ENCODE data around the gene PCCA. TPM values are rescaled to one million over a fixed set of nuclear protein-coding genes. Genes with fewer than 3 reads are reported as not detected.

The PCCA gene
- total and polyA plus RNA-seq, 2 donors (not counting 1 experiment from before 2014, with no cell fraction given): 11.2 to 73.0 TPM

DNA sequence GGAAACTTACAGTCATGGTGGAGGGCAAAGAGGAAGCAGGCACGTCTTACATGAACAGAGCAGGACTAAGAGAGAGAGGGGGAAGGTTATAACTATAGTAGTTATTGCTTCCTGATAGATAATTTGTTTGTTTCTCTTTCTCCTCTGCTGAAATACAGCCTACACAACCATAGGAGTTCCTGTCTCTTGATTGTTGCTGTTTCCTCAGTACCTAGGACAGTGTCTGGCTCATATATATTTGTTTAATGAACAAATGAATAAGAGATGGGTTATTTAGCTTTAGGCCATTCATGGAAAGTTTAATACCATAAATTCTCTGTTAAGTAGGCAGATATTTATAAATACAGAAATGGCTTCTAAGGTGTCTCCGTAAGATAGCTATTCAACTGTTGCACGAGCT, 95.2 kb downstream of the PCCA start:
- H3K4me2 ChIP-seq (ENCODE audit: extremely low read depth, insufficient read depth, low read length): no peak overlapping the region
- no peaks in the 10 kb centered on the region for H3K36me3 ChIP-seq (ENCODE audit: control insufficient read depth, insufficient read depth, low read length)
- TF ChIP-seq, protein P1, sequence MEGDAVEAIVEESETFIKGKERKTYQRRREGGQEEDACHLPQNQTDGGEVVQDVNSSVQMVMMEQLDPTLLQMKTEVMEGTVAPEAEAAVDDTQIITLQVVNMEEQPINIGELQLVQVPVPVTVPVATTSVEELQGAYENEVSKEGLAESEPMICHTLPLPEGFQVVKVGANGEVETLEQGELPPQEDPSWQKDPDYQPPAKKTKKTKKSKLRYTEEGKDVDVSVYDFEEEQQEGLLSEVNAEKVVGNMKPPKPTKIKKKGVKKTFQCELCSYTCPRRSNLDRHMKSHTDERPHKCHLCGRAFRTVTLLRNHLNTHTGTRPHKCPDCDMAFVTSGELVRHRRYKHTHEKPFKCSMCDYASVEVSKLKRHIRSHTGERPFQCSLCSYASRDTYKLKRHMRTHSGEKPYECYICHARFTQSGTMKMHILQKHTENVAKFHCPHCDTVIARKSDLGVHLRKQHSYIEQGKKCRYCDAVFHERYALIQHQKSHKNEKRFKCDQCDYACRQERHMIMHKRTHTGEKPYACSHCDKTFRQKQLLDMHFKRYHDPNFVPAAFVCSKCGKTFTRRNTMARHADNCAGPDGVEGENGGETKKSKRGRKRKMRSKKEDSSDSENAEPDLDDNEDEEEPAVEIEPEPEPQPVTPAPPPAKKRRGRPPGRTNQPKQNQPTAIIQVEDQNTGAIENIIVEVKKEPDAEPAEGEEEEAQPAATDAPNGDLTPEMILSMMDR (conservative IDR thresholded peaks at IDR 0.05 in 1 of 2, IDR thresholded peaks at IDR 0.05 in 1 of 2; ENCODE audit: low read depth in 1 of 2, low read length in 2 of 2): no peak
- TF ChIP-seq EZH2 (IDR thresholded peaks at IDR 0.05; ENCODE audit: low read length, missing control alignments): no peak
- no peaks in the 10 kb centered on the region for H4K20me1 ChIP-seq (ENCODE audit: control insufficient read depth, extremely low read depth, insufficient read depth, low read length)
- H3K27ac ChIP-seq (ENCODE audit: insufficient read depth, low read length): no peak overlapping the region
- H3K4me1 ChIP-seq (ENCODE audit: control insufficient read depth, extremely low read depth, insufficient read depth, low read length): no peaks in the 10 kb centered on the region
- H3K9ac ChIP-seq (ENCODE audit: insufficient read depth, low read length): no peak overlapping the region
- H3K27me3 ChIP-seq (ENCODE audit: control insufficient read depth, insufficient read depth, low read length): no peaks in the 10 kb centered on the region
- no peaks in the 10 kb centered on the region for H3K9me3 ChIP-seq (ENCODE audit: control insufficient read depth, insufficient read depth, low read depth, low read length)
- DNase-seq (ENCODE audit: low read depth in 2 of 2): no peak
- H2AFZ ChIP-seq (ENCODE audit: low read length): no peak overlapping the region
- no peaks in the 10 kb centered on the region for H3K79me2 ChIP-seq (ENCODE audit: control insufficient read depth, insufficient read depth, low read length)
- no peak overlapping the region for H3K4me3 ChIP-seq (replicated peaks in 1 of 4; ENCODE audit: control extremely low read depth in 1 of 4, insufficient read depth in 1 of 4, low read depth in 3 of 4, low read length in 4 of 4)

DNA sequence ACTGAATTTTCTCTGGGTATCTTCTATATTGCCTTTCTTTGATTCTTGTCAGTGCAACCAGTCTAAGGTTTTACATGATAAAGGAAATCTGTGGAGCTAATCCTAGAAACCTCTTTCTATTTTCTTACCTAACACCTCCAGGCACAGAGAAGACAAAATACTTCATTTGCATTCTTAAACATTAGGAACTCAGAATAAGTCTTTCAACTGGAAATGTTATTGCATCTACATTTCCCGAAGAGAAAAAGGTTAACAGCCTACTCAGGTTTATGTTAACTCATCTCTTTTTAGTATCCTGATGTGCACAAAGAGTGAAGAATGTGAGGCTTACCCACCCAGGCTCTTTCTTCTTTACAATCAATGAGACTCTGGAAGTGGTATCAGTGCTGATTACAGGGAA, 106.7 kb downstream of the PCCA start:
- Histone ChIP-seq H3K4me3 (replicated peaks in 1 of 4; ENCODE audit: control extremely low read depth in 1 of 4, insufficient read depth in 1 of 4, low read depth in 3 of 4, low read length in 4 of 4) (no peak overlapping the region), H3K36me3 (ENCODE audit: control insufficient read depth, insufficient read depth, low read length) (no peaks in the 10 kb centered on the region), H4K20me1 (ENCODE audit: control insufficient read depth, extremely low read depth, insufficient read depth, low read length) (no peaks in the 10 kb centered on the region), H3K79me2 (ENCODE audit: control insufficient read depth, insufficient read depth, low read length) (no peaks in the 10 kb centered on the region), H2AFZ (ENCODE audit: low read length) (no peak overlapping the region), H3K27me3 (ENCODE audit: control insufficient read depth, insufficient read depth, low read length) (no peaks in the 10 kb centered on the region), H3K4me1 (ENCODE audit: control insufficient read depth, extremely low read depth, insufficient read depth, low read length) (no peaks in the 10 kb centered on the region), H3K9me3 (ENCODE audit: control insufficient read depth, insufficient read depth, low read depth, low read length) (no peaks in the 10 kb centered on the region), H3K27ac (ENCODE audit: insufficient read depth, low read length) (no peak overlapping the region), H3K4me2 (ENCODE audit: extremely low read depth, insufficient read depth, low read length) (no peak overlapping the region), H3K9ac (ENCODE audit: insufficient read depth, low read length) (no peak overlapping the region)
- TF ChIP-seq EZH2 (IDR thresholded peaks at IDR 0.05; ENCODE audit: low read length, missing control alignments): no peak
- TF ChIP-seq, protein P1 (conservative IDR thresholded peaks at IDR 0.05 in 1 of 2, IDR thresholded peaks at IDR 0.05 in 1 of 2; ENCODE audit: low read depth in 1 of 2, low read length in 2 of 2): no peak
- no peak for DNase-seq (ENCODE audit: low read depth in 2 of 2)

- Histone ChIP-seq H3K9me3 (ENCODE audit: control insufficient read depth, insufficient read depth, low read depth, low read length) (no peaks in the 10 kb centered on the region), H3K9ac (ENCODE audit: insufficient read depth, low read length) (no peak overlapping the region), H4K20me1 (ENCODE audit: control insufficient read depth, extremely low read depth, insufficient read depth, low read length) (no peaks in the 10 kb centered on the region), H3K4me1 (ENCODE audit: control insufficient read depth, extremely low read depth, insufficient read depth, low read length) (no peaks in the 10 kb centered on the region), H3K4me2 (ENCODE audit: extremely low read depth, insufficient read depth, low read length) (no peak overlapping the region), H3K27ac (ENCODE audit: insufficient read depth, low read length) (no peak overlapping the region), H2AFZ (ENCODE audit: low read length) (no peak overlapping the region), H3K27me3 (ENCODE audit: control insufficient read depth, insufficient read depth, low read length) (no peaks in the 10 kb centered on the region), H3K4me3 (replicated peaks in 1 of 4; ENCODE audit: control extremely low read depth in 1 of 4, insufficient read depth in 1 of 4, low read depth in 3 of 4, low read length in 4 of 4) (no peak overlapping the region), H3K79me2 (ENCODE audit: control insufficient read depth, insufficient read depth, low read length) (no peaks in the 10 kb centered on the region), H3K36me3 (ENCODE audit: control insufficient read depth, insufficient read depth, low read length) (no peaks in the 10 kb centered on the region)
- TF ChIP-seq, protein P1 (conservative IDR thresholded peaks at IDR 0.05 in 1 of 2, IDR thresholded peaks at IDR 0.05 in 1 of 2; ENCODE audit: low read depth in 1 of 2, low read length in 2 of 2): no peak
- TF ChIP-seq EZH2 (IDR thresholded peaks at IDR 0.05; ENCODE audit: low read length, missing control alignments): no peak
- no peak for DNase-seq (ENCODE audit: low read depth in 2 of 2)
Measured at GRCh38 chr13:100196375-100196774, 107.5 kb downstream of the PCCA start.
